NCI-H774 (cell line): ENCODE data around the gene MATR3.

ENCODE experiments used
- DNase-seq: peaks from one replicate; lab custom pipeline; 2025; lab: John Stamatoyannopoulos, UW

The MATR3 gene

DNA sequence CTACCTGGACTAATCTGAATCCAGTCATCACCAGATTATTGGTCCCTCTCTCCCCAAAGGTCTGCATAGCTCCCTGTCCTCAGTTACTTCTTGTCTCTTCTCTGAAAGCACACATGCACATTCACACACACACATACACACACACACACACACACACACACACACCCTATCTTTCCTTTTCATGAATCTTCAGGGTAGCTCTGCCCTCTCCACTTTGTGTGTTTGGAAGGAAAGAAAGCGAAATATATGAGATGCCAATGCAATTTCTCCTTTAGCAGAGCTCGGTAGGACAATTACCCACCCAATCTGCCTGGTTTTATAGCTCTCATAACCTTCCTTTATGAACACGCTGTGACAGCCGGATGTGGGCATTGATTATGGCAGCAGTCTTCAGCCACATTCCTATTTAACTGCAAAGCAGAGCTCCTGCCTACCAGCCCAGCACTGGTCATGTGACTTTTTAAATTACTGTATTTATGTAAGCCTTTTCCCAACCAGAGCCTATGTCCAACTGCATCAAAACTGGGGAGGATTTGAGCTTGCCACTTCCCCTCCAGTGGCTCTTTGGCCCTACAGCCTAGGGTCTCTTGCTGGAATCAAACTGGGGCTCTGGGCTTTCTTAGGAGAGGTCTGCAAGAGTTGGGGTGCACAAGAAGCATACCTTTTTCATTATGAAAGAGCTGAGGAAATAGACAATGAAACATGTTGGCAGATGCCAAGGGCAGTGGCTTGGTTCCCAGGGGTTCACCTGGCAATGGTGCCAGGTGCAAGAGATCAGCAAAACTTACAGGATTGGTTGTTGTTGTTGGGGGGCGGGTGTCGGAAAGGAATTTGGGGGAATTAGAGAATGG lies 20.8 kb upstream of the MATR3 start:
- peak; percentile 43 for DNase-seq

DNA sequence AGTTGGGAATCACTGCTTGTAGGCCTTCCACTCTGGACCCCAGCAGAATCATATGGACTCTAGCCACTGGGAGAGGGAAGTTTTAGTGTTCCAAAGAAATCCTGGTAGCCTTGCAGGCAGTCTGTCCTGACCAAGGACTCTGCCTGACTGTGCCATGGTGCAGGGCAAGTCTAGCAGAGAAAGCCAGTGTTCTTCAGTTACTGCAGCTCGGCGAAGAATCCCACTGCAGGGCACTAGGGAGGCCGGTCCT lies 20.3 kb upstream of the MATR3 start:
- DNase-seq: no peak

DNA sequence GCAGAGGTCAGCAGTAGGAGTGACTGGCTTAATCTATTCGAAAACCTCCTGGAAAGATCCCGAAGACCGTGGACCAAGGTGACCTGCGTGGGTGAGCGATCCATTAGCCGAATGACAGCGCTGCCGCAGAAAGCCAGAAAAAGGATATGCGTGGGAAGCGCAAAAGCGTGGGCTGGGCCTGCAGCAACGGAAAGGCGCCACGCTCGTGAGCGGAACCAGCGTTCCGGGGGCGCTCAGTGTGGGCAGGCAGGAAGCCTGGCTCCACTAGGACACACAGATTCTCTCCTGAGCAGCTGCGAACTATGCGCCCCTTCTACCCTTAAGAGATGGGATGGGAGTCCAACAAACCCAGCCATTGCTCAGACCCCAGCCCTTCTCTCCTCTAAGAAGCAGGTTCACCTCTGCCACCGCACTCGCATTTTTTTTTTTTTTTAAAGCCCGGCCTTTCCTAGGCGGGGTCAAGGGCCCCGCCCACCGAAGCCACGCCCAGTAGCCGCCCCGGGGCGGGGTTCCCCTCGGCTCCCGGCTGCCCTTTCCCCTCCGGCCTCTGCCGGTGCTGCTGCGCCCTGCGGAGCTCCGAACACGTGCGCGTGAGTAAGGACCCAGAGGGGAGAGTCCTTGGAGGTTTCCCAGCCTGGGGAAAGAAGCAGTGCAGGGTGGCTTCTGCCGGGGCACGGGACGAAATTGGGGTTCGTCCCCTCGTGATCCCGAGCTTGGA lies 19.8 kb upstream of the MATR3 start:
- DNase-seq: peak; percentile 90

DNA sequence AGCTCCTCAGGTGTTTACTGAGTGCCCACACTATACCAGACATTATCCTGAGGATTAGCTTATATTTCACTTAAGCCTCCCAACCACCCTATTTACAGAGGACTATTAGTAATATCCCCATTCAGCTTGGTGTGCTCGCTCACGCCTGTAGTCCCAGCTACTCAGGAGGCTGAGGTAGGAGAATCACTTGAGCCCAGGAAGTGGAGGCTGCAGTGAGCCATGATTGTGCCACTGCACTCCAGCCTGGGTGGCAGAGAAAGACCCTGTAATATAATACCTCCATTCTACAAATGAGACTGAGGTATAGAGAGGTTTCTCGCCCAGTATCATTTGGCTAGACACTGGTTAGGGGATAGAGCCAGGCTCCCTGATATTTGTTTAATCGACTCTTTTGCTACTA lies 18.0 kb upstream of the MATR3 start:
- no peak for DNase-seq

DNA sequence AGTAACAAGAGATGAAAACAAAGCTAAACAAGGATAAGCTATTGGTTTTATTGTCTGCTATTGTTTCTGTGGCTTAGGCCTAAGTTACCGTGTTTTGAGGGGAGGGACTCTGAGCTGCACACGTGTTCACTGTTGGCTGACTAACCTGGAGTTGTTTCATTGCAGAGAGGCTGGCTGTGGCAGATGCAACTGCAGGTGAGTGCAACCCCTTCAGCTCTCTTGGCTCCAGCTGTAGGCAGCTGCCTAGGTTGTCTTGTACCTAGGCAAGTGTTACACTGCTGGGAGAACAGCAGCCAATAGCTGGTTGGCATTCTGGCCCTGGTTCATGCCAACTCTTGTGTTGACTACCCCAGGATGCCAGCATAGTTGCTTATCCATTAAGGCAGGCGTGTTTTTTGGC lies 17.6 kb upstream of the MATR3 start:
- DNase-seq: no peak

DNA sequence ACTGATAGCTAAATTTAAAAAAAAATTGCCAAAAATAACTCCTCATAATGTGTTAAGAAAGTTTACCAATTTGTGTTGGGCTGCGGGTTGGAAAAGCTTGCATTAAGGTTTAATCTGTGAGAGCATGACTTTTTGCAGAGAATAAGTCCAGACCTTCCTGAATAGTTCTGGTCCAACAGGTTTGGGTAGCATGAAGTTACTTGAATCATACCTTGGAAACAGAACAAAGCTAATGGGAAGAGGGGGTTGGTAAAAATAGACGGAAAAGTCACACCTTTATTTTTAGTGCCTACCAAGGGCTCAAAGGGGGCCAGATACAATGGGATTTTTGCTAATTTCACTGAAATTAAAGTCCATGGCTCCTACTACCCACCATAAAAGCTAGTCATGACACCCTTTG lies 17.1 kb upstream of the MATR3 start:
- DNase-seq: no peak

DNA sequence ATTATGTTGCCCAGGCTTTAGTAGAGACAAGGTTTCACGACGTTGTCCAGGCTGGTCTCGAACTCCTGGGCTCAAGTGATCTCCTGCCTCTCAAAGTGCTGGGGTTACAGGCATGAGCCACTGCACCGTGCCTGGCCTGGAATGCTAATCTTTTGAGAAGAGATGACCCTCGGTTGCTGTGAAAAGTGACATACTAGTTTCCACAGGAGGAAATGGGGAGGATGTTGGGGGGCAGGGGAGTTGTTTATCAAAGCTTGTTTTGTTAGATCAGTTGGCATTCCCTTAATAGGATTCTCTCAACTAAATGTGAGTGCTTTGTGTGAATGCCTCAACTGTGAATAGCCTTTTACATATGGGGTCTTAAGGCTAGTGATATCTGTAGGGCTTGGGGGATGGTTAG lies 16.4 kb upstream of the MATR3 start:
- DNase-seq: no peak

DNA sequence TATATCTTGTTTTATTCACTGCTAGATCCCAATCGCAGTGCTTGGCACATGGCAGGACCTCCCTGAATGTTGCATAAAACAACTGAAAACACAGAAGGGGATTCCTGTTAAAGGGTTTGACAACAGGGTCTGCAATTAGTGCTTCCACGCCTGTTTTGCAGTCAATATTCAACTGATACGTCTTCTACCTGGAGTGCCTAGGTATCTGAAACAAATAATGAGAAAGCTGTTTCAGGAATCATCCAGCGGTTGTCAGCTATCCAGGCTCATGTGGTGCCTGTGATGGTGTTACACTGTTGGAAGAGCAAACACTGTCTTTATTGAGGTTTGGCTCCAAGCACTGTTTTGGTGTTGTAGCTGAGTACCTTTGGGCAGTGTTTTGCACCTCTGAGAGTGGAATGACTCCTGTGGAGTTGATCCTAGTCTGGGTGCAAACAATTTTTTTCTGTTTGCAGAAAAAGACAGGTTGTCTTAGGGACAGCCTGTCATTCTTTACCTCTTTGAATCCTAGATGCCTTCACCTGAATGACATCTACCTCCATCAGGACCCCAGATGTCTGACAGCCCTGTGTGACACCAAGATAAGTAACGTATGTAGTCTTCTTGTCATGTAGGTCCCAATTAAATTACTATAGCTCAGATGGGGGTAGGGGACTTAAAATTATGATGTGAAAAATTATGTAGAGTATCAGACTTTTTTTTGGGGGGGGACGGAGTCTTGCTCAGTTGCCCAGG lies 14.8 kb upstream of the MATR3 start:
- no peak for DNase-seq

DNA sequence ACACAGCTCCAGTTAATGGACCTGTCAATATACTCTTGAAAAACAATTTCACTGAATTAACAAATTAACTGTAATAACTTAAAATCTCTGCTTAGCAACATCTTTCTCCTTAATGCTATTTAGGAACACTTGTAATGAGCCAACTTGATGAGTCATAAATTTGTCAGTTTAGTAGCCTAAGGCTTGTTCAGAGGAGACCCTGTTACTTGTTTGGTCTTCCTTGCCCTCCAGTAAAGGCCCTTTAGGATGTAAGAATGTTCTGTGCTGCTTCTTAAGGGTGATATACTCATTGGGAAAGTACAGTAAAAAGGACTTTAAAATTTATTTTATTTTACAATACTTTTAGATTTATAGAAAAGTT lies 11.4 kb upstream of the MATR3 start:
- DNase-seq: no peak

DNA sequence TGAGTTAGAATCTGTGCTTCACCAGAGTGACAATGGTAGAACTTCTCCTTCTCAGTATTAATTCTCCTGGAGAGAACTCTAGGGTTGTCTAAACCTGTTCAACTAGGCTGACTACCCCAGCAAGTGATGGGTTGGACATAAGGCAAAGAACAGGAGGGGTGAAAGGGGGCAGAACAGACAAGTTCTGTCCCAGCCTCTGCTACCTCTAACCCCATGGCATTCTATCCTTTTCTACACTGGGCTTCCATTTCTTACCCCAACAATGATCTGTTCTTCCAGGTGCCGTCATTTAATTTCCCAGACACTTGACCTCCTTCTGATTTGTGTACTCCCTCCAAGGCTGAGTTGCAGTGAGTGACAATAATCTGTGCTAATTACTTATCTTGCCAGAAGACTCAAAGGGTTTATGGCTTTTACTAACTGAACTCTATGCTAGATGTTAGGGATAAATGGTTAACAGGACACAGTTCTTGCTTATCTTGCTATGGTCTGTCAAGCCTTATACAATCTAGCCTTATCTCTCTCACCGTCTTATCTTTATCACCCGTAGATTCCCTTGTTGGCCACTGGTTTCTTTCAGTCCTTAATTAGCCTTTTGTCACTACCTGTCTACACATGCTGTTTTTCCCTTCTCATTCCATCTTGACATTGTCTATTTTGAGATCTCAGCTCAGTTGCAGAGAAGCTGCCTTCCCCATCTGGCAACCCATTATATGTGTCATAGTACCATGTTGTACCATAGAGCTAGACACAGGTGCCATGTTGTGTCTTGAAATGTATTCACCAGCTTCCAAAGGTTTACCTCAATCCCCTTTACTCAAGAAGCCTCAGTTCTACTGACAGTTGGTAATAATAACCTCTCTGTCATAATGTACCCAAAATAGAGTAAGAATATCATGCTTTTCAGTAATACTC lies 10.0 kb upstream of the MATR3 start:
- no peak for DNase-seq

DNA sequence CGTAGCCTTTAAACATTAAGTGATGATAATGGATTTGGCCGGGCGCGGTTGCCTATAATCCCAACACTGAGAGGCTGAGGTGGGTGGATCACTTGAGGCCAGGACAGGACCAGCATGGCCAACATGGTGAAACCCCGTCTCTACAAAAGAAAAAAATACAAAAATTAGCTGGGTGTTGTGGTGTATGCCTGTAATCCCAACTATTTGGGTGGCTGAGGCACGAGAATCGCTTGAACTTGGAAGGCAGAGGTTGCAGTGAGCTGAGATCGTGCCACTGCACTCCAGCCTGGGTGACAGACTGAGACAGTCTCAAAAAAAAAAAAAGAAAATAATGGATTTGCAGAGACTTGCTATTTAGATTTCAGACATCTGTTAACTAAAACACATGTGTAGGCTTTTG lies 9.2 kb upstream of the MATR3 start:
- no peak for DNase-seq

DNA sequence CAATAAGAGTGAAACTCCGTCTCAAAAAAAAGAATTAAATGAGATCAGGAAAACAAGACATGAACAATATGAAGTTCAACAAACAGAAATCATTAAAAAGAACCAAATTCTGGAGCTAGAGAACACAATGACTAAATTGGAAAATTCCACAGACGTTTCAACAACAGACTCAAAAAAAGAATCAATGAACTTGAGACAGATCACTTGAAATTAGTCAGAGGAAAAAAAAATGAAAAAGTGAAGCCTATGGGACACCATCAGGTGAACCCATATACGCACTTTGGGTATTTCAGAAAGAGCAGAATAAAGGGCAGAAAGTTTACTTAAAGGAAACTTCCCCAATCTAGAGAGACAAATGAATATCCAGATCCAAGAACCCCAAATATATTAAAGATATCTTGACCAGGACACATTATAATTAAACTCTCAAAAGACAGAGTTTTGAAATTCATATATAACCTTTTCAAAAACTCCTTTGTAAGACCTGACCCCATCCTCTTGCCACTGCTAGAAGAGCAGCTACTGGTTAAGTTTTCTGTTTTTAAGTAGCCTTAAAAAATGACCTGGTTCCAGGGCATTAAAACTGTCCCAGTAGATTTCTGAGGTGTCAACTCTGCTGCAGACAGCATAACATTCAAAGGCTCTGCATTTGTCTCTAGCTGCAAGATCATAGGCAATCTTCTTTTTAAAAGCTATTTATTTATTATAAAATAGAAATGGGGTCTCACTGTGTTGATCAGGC lies 7.7 kb upstream of the MATR3 start:
- DNase-seq: no peak

DNA sequence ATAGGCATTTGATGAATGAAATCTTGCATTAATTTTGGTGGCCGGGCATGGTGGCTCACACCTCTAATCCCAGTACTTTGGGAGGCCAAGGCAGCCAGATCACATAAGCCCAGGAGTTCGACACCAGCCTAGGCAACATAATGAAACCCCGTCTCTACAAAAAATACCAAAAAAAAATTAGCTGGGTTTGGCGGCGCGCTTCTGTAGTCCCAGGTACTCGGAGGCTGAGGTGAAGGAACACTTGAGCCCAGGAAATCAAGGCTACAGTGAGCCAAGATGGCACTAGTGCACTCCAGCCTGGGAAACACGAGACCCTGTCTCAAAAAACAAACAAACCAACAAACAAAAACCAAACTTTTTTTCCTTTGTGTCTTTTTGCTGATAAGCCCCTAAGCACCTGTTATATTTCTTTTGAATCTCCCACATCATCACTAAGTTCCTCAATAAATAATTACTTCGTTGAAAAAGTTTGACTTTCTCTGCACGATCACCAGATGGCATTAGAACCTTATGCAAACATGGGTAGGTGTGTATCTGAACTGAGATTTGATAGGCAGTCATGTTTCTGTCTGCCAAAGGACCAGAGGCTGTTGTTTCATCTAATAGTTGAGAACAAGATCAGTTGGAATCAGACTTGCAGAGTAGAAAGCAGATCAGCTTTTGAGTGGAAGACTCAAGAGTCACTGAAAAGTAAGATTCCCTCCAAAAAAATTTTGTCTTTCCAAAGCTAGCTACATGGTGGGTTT lies 5.5 kb upstream of the MATR3 start:
- no peak for DNase-seq

DNA sequence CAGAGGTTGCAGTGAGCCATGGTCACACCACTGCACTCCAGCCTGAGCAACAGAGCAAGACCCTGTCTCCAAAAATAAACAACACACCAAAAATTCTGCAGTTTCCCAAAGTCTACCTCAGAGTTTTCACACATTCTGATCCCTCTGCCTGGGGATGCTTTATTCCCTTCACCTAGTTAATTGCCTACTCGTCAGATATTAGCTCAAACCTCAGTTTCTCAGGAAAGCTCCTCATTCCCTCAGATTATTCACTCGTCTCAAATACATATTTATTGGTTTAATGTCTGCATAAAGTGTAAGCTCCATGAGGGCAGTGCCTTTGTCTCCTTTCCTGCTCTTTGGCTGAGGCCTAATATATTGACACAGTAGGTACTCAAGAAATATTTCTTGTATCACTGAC lies 2.5 kb upstream of the MATR3 start:
- DNase-seq: no peak

DNA sequence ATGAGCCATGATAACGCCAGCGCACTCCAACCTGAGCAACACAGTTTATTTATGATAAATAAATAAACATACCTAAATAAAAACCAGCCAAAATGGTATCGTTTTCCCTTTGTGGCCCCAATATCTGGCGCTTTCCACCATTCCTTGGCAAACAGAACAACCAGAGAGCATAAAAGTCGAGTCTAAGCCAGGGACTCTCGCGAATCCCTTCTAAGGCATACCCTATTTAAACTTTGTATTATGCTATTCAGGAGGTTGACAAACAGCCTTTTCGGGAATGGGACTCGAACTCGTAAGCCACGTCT lies 386 bp upstream of the MATR3 start:
- DNase-seq: no peak

DNA sequence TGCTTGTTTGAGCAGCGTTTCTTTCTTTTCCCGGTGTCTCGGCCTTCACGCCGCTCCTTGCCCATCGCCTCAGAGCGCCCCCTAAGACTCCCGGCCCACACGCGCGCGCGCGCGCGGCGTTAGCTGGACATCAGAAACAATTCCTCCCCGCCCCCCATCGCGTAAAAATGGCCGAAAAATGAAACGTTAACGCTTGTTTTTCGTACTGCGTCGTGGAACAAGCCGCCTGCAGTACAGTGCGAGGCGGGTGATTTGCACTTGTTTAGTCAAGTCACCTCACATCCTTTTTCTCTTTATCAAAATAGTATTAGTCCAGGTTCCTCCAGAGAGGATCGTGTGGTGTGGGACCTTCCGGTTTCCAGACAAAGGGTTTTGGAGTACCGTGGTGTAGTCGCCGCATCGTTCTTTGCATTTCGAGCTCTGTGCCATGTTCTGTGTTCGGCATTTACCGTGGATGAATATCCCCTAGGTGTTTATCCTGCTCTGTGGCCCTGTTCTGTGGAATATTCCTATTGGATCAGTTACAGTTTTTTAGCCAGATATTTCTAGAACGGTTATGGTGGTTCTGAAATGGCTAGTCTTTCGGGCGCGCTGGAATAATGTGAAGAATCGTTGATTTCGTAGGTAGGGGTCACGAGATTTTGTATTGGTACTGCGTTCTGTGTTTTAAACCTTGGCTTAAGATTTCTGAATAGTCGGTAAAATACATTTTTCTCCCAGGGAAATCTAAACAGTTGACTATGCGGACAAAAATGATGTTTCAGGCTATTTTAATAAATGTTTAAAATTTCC lies 1.0 kb downstream of the MATR3 start:
- peak; percentile 61 for DNase-seq

DNA sequence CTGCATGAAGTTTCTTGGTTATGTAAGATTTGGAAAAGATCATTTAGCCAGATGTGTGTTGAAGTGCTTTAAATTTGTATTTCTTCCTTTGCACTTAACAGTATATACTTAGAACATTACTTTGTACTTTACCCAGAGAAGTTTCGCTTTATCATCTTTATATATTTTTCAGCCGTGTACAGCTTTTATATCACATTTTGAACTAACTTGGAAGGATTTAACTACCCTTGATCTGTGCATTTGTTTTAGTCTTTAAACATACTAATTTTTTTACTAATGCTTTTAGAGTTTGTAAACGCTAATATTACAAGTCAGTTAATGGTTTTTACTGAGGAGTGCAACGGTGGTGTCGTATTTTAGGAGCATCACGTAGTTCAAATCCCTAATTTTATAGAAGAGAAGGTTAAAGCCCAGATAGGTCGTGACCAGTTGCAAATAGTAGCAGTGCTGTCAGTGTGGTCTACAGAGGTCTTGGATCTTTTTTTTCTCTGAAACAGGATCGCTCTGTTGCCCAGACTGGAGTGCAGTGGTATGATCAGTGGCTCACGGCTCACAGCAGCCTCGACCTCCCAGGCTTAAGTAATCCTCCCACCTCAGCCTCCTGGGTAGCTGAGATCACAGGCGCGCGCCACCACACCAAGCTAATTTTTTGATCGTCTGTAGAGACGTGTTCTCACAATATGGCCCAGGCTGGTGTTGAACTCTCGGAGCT lies 2.0 kb downstream of the MATR3 start:
- no peak for DNase-seq

DNA sequence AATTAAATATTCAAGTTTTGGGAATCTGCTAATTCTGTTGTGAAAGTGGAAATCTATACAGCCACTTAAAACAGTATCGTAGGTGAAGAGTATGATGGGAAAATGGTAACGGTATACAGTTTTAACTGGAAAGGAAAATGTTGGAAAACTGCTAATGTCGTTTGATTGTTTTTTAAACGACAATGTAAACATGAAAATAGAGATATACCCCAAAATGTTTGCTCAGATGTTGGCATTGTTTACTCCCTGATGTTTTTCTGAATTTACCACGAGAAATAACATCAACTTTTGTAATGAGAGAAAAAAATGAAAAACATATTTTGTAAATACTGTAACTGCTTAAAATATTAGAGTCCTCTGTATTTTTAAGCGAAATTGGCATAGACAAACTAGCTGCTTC lies 2.7 kb downstream of the MATR3 start:
- DNase-seq: no peak

DNA sequence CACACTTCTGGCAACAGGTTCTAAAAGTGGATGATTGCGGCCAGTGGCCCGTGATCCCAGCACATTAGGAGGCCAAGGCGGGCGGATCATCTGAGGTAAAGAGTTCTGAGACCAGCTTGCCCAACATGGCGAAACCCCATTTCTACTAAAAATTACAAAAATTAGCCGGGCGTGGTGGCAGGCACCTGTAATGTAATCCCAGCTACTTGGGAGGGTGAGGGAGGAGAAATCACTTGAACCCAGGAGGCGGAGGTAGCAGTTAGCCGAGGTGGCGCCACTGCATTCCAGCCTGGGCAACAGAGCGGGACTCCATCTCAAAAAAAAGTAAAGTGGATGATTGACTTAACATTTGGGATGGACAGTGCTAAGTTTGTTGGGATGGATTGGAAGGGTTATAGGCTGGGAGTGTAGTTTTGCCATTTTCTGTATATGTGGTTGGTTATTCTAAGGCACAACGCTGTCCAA lies 3.4 kb downstream of the MATR3 start:
- no peak for DNase-seq
